GM23248 (cell line): ENCODE measurements around the gene DNAJC2.

Source experiments
- EZH2 ChIP-seq: fragments of 200-600 bp; sonication (generic); IDR thresholded peaks from 2 replicates; pipeline ENCODE4 v1.6.1; 2018; ENCODE audit warnings: antibody characterized with exemption, mild to moderate bottlenecking; ENCODE audit not compliant: insufficient read depth, poor library complexity, severe bottlenecking
- EZH2phosphoT487 ChIP-seq: fragments of 200-600 bp; sonication (generic); IDR thresholded peaks from 2 replicates; pipeline ENCODE4 v1.6.1; 2018; ENCODE audit warnings: antibody characterized with exemption, moderate library complexity, mild to moderate bottlenecking, low read depth; ENCODE audit not compliant: insufficient read depth

DNA sequence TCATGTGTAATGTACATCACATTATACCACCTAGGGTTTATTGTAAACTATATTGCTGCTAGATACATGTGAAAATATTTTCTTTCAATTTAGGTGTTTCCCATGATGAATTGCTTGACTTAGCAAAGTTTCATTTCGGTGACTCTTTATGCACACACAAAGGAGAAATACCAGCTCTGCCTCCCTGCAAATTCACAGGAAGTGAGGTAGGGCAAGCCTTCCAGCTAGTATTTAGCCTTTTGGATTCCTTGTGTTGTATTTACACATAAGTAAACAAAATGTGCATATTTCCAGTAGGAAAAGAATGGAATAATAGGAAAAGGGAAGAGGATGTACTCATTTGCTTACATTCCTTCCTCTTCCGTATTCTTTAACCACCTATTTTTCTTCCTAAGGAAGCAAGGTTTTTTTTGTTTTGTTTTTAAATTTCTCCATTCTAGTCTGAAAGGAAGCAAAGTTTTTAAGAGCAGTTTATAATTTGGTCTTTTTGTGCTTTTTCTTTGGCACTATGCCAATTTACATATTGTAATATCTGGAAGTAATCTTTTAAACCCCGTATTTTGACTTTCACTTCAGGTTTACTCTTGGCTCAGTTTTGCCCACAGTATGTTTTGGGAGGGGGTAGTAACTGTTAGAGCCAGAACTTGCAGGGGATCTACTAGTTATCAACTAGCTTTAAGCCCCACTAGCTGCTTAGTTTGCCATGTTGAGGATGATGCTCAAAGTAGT, 36.9 kb downstream of the DNAJC2 start:
- TF ChIP-seq EZH2phosphoT487 = no peak
- TF ChIP-seq EZH2 = no peak
